22Rv1 (cell line): Measurements from ENCODE around the gene SPATA18.

Experiments used
- CTCF ChIP-seq: fragments of 450-650 bp; IDR thresholded peaks from 2 replicates; pipeline ENCODE4 v1.5.1; 2017; ENCODE audit warnings: mild to moderate bottlenecking
- ZFX ChIP-seq: fragments of 450-650 bp; IDR thresholded peaks from 2 replicates; pipeline ENCODE4 v1.6.1; 2017; ENCODE audit warnings: antibody characterized with exemption, borderline replicate concordance

GRCh38 chr4:52028970-52029369 is 22.1 kb upstream of the SPATA18 start:
- TF ChIP-seq CTCF (no peak), ZFX (no peak)
